H9 (cell line): ENCODE measurements around the gene PALM2AKAP2. TPM values are rescaled to one million over a fixed set of nuclear protein-coding genes. Genes with fewer than 3 reads are reported as not detected.

Experiments
- DNase-seq: peaks from one replicate; pipeline ENCODE4 v3.0.0-alpha.2; 2017
- H2AFZ ChIP-seq: one replicate; pipeline ENCODE4 v1.6.1; 2013; ENCODE audit warnings: mild to moderate bottlenecking, low read length, control low read depth, moderate library complexity
- H2AK5ac ChIP-seq: 2 replicates; pipeline ENCODE4 v1.6.1; 2013; ENCODE audit warnings: low read length, control low read depth, mixed read lengths; ENCODE audit not compliant: insufficient read length
- H2BK120ac ChIP-seq: one replicate; pipeline ENCODE4 v1.6.1; 2013; ENCODE audit warnings: low read depth, mild to moderate bottlenecking, low read length, control low read depth, inconsistent platforms; ENCODE audit not compliant: poor library complexity, severe bottlenecking
- H2BK12ac ChIP-seq: 2 replicates; pipeline ENCODE4 v1.6.1; 2013; ENCODE audit warnings: low read length, control low read depth, mixed read lengths, low read depth; ENCODE audit not compliant: insufficient read length
- H2BK15ac ChIP-seq: 2 replicates; pipeline ENCODE4 v1.6.1; 2013; ENCODE audit warnings: low read depth, low read length, control low read depth
- H2BK20ac ChIP-seq: one replicate; pipeline ENCODE4 v1.6.1; 2013; ENCODE audit warnings: low read depth, mild to moderate bottlenecking, low read length, control low read depth, inconsistent platforms; ENCODE audit not compliant: poor library complexity, severe bottlenecking
- H2BK5ac ChIP-seq: 2 replicates; pipeline ENCODE4 v1.6.1; 2013; ENCODE audit warnings: low read length, control low read depth, mixed read lengths; ENCODE audit not compliant: insufficient read length
- H3K14ac ChIP-seq: 2 replicates; pipeline ENCODE4 v1.6.1; 2013; ENCODE audit warnings: low read length, control low read depth; ENCODE audit not compliant: insufficient read depth
- H3K18ac ChIP-seq: 2 replicates; pipeline ENCODE4 v1.6.1; 2013; ENCODE audit warnings: low read depth, mild to moderate bottlenecking, mixed read lengths, low read length, control low read depth; ENCODE audit not compliant: insufficient read length
- H3K23ac ChIP-seq: 2 replicates; pipeline ENCODE4 v1.6.1; 2013; ENCODE audit warnings: low read length, control low read depth, mixed read lengths, low read depth; ENCODE audit not compliant: insufficient read length
- H3K23me2 ChIP-seq: 2 replicates; pipeline ENCODE4 v1.6.1; 2013; ENCODE audit warnings: low read depth, mild to moderate bottlenecking, mixed read lengths, low read length, control low read depth; ENCODE audit not compliant: insufficient read length, poor library complexity, severe bottlenecking
- H3K27ac ChIP-seq: 2 replicates; pipeline ENCODE4 v1.5.1; 2013; ENCODE audit warnings: low read length, control low read depth, mixed read lengths, low read depth; ENCODE audit not compliant: insufficient read length
- H3K27me3 ChIP-seq: 2 replicates; pipeline ENCODE4 v1.6.1; 2013; ENCODE audit warnings: low read length, control low read depth, inconsistent platforms; ENCODE audit not compliant: insufficient read depth
- H3K4ac ChIP-seq: 2 replicates; pipeline ENCODE4 v1.6.1; 2013; ENCODE audit warnings: low read depth, mild to moderate bottlenecking, control low read depth, inconsistent platforms, low read length, moderate library complexity
- H3K4me1 ChIP-seq: 2 replicates; pipeline ENCODE4 v1.6.1; 2013; ENCODE audit warnings: low read length, control low read depth, inconsistent platforms; ENCODE audit not compliant: insufficient read depth
- H3K4me2 ChIP-seq: 2 replicates; pipeline ENCODE4 v1.6.1; 2013; ENCODE audit warnings: low read length, control low read depth, mixed read lengths; ENCODE audit not compliant: insufficient read length, insufficient read depth
- H3K56ac ChIP-seq: 2 replicates; pipeline ENCODE4 v1.6.1; 2013; ENCODE audit warnings: low read depth, mild to moderate bottlenecking, mixed read lengths, low read length, control low read depth; ENCODE audit not compliant: insufficient read length
- H3K79me1 ChIP-seq: 2 replicates; pipeline ENCODE4 v1.6.1; 2013; ENCODE audit warnings: low read depth, mild to moderate bottlenecking, moderate library complexity, low read length, control low read depth, inconsistent platforms; ENCODE audit not compliant: insufficient read depth, poor library complexity, severe bottlenecking
- H3K79me2 ChIP-seq: 2 replicates; pipeline ENCODE4 v1.6.1; 2013; ENCODE audit warnings: low read length, control low read depth, inconsistent platforms; ENCODE audit not compliant: insufficient read depth
- H3K9ac ChIP-seq: 2 replicates; pipeline ENCODE4 v1.6.1; 2013; ENCODE audit warnings: low read length, control low read depth, mixed read lengths; ENCODE audit not compliant: insufficient read length; ENCODE audit errors: extremely low read depth
- H3K9me3 ChIP-seq: one replicate; pipeline ENCODE4 v1.6.1; 2013; ENCODE audit warnings: low read depth, low read length, inconsistent platforms; ENCODE audit not compliant: control insufficient read depth
- H3T11ph ChIP-seq: one replicate; pipeline ENCODE4 v1.6.1; 2013; ENCODE audit warnings: mild to moderate bottlenecking, low read length, control low read depth, inconsistent platforms
- H4K20me1 ChIP-seq: one replicate; pipeline ENCODE4 v1.6.1; 2013; ENCODE audit not compliant: control insufficient read depth, insufficient read length, insufficient read depth
- H4K5ac ChIP-seq: 2 replicates; pipeline ENCODE4 v1.6.1; 2013; ENCODE audit warnings: low read depth, mild to moderate bottlenecking, mixed read lengths, low read length, control low read depth; ENCODE audit not compliant: insufficient read length
- H4K8ac ChIP-seq: replicated peaks from 2 replicates; pipeline ENCODE4 v1.6.1; 2013; ENCODE audit warnings: low read length, control low read depth, mixed read lengths, low read depth; ENCODE audit not compliant: insufficient read length
- H4K91ac ChIP-seq: 2 replicates; pipeline ENCODE4 v1.6.1; 2013; ENCODE audit warnings: low read depth, mild to moderate bottlenecking, moderate library complexity, mixed read lengths, low read length, control low read depth; ENCODE audit not compliant: insufficient read length
- H3K27ac Mint-ChIP-seq, 3 experiments: 2 replicates in 2 of 3; 3 replicates in 1 of 3; pipeline ENCODE4 v1.8.0; 2020 to 2021; ENCODE audit warnings: mixed read lengths in 3 of 3, mild to moderate bottlenecking in 1 of 3, moderate library complexity in 1 of 3
- H3K27me3 Mint-ChIP-seq: 2 replicates; pipeline ENCODE4 v1.8.0; 2021; ENCODE audit warnings: low read depth, mild to moderate bottlenecking, moderate library complexity, mixed read lengths
- H3K36me3 Mint-ChIP-seq, 3 experiments: 2 replicates in 2 of 3; 3 replicates in 1 of 3; pipeline ENCODE4 v1.8.0; 2020 to 2021; ENCODE audit warnings: low read depth in 3 of 3, mixed read lengths in 3 of 3; ENCODE audit not compliant: insufficient read depth in 1 of 3
- H3K4me1 Mint-ChIP-seq, 2 experiments: 2 replicates each; pipeline ENCODE4 v1.8.0; 2020; ENCODE audit warnings: mixed read lengths in 2 of 2
- H3K4me3 Mint-ChIP-seq, 2 experiments: 2 replicates in 1 of 2; 3 replicates in 1 of 2; pipeline ENCODE4 v1.8.0; 2020 to 2021; ENCODE audit warnings: mild to moderate bottlenecking in 2 of 2, mixed read lengths in 2 of 2, moderate library complexity in 1 of 2
- H3K9me3 Mint-ChIP-seq, 2 experiments: 2 replicates in 1 of 2; 3 replicates in 1 of 2; pipeline ENCODE4 v1.8.0; 2020; ENCODE audit warnings: mild to moderate bottlenecking in 2 of 2, mixed read lengths in 2 of 2, moderate library complexity in 1 of 2
- CTCF ChIP-seq: fragments of 200-600 bp; sonication (generic); conservative IDR thresholded peaks from 3 replicates; pipeline ENCODE4 v1.8.0; 2021; ENCODE audit warnings: antibody characterized with exemption, mild to moderate bottlenecking
- WGBS: extraction: QIAGEN DNeasy Blood & Tissue Kit; methylation state at CpG from one replicate; pipeline ENCODE4 v1.1.7; 2013; ENCODE audit warnings: missing lambda C conversion rate, low lambda C conversion rate, mixed read lengths; ENCODE audit not compliant: insufficient read length; ENCODE audit errors: extremely low coverage; 5-methylcytosine and 5-hydroxymethylcytosine counted together
- total RNA-seq: library from RNA; stranded (reverse); gene quantifications from 2 replicates; pipeline ENCODE4 v1.2.1, GENCODE V29; 2021

The PALM2AKAP2 gene
- total RNA-seq, 1 experiment from 2014 or later = 3.6 TPM

- Histone ChIP-seq H3K23ac (no peak overlapping the region), H3K14ac (no peak overlapping the region), H2BK12ac (no peak overlapping the region), H3K9me3 (no peaks in the 10 kb centered on the region), H4K91ac (no peak overlapping the region), H2BK20ac (no peak overlapping the region), H3K18ac (no peak overlapping the region), H2BK15ac (no peak overlapping the region), H4K20me1 (no peaks in the 10 kb centered on the region), H3T11ph (no peak overlapping the region), H3K23me2 (no peaks in the 10 kb centered on the region), H2AK5ac (no peak overlapping the region), H3K27me3 (no peaks in the 10 kb centered on the region), H2BK5ac (no peak overlapping the region), H3K27ac (no peak overlapping the region), H3K79me2 (no peaks in the 10 kb centered on the region), H3K56ac (no peak overlapping the region), H3K9ac (no peak overlapping the region), H2AFZ (no peak overlapping the region), H3K4ac (no peak overlapping the region), H3K79me1 (no peaks in the 10 kb centered on the region), H4K8ac (no peak overlapping the region), H2BK120ac (no peak overlapping the region), H3K4me1 (no peaks in the 10 kb centered on the region), H3K4me2 (no peak overlapping the region), H4K5ac (no peak overlapping the region)
- H3K4me1 Mint-ChIP-seq = peaks cover 4 to 7% of the 10 kb centered on the region in 2 experiments
- TF ChIP-seq CTCF = no peak
- no peaks in the 10 kb centered on the region for H3K36me3 Mint-ChIP-seq
- no peak overlapping the region for H3K4me3 Mint-ChIP-seq
- H3K27ac Mint-ChIP-seq = no peak overlapping the region
- no peaks in the 10 kb centered on the region for H3K9me3 Mint-ChIP-seq
- no peak for DNase-seq
- no peaks in the 10 kb centered on the region for H3K27me3 Mint-ChIP-seq
- no CpG with 5 or more reads among the region's 6 CpGs for WGBS
Measured at GRCh38 chr9:109735801-109736200, 44.2 kb upstream of the PALM2AKAP2 start.
